Hematopoietic multipotent progenitor cell treated with erythropoietin and hydrocortisone succinate and interleukin-3 and kit ligand, for 17 days (in vitro differentiated cells): ENCODE measurements around the gene TRIM72.
"Not testable (repeated sequence)": the region's sequence is repeated elsewhere in the genome, so short reads cannot be mapped to it uniquely, and the experiment has no call there.

ENCODE experiments used
- DNase-seq: peaks from one replicate; pipeline ENCODE4 v3.0.0-alpha.2; 2015; ENCODE audit warnings: low spot score

TRIM72 gene, protein sequence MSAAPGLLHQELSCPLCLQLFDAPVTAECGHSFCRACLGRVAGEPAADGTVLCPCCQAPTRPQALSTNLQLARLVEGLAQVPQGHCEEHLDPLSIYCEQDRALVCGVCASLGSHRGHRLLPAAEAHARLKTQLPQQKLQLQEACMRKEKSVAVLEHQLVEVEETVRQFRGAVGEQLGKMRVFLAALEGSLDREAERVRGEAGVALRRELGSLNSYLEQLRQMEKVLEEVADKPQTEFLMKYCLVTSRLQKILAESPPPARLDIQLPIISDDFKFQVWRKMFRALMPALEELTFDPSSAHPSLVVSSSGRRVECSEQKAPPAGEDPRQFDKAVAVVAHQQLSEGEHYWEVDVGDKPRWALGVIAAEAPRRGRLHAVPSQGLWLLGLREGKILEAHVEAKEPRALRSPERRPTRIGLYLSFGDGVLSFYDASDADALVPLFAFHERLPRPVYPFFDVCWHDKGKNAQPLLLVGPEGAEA

DNA sequence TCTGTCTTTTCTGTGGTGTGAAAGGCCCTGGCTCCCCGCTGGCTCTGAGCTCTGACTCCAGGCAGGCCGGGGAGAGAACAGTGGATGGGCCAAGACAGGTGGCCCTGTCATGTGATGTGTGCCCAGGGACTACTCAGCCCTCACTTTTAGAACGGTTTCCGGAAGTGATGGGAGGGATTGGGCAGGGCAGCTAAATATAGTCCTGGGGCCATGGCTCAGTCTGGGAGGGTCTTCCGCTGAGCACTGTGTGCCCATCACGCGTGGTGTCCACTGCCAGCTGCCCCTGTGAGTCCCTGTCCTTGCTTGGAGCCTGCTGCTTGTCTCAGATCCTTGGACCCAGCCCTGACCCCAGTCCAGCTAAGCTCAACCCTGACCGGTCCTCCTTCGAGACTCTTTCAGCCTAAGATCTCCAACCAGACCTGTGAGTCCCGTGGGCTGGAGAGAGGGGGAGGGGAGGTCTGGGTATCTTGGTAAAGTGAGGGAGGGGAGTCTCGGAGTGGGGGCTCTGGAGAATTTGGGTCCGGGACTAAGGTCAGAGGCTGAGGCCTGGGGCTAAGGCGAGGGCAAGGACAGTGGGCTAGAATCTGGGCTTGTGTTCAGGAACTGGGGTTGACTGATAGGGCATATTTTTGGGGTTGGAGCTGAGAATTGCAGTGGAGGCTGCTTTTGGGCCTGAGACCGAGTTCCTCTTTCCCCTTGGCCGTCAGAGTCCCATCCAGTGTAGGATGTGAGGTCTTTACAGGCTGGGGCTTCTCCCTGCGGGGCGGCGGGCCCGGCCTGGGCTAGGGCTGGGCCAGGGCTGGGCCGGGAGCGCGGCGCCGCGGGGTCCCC lies at the start of gene TRIM72:
Gene TRIM72 (plus strand): TSS at position 243 of the 831 bp plus-strand sequence. CDS start 620 bp downstream, outside the sequence.
- no peak for DNase-seq

DNA sequence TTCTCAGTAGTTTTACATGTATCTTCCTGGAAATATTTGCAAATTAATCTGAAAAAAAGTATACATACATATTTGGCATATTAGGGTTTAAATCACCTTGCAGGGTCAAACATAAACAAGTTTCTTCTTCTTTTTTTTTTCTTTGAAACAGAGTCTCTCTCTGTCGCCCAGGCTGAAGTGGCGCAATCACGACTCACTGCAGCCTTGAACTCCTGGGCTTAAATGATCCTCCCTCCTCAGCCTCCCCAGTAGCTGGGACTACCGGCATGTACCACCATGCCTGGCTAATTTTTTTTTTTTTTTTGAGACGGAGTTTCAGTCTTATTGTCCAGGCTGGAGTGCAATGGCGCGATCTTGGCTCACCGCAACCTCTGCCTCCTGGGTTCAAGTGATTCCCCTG lies 46.6 kb upstream of the TRIM72 start:
- no peak for DNase-seq

DNA sequence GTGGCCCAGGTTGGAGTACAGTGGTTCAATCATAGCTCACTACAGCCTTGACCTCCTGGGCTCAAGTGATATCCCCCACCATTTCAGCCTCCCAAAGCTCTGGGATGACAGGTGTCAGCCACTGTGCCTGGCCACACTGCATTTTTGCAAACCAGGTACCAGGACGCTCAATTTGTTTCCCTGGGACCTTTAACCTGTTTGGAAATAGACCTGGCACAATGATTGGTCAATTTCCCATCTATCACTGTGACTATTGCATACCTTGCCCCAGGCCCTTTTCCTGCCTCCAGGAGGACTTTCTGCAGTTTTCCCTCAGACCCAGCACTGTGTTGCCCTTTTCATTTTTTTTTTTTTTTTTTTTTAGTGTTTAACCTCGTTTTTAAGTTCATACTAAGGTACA lies 45.1 kb upstream of the TRIM72 start:
- no peak for DNase-seq

DNA sequence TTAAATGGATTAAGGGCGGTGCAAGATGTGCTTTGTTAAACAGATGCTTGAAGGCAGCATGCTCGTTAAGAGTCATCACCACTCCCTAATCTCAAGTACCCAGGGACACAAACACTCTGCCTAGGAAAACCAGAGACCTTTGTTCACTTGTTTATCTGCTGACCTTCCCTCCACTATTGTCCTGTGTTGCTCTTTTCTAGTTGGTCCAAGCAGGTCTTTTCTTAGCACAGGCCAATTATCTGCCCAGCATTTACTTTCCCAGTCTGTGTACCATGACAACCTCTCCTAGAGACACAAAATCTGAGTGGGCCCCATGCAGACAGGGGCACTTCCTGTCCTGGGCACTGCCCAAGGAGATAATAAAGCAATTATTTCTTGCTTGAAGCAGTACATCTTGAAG lies 43.9 kb upstream of the TRIM72 start:
- DNase-seq = not testable (repeated sequence)

DNA sequence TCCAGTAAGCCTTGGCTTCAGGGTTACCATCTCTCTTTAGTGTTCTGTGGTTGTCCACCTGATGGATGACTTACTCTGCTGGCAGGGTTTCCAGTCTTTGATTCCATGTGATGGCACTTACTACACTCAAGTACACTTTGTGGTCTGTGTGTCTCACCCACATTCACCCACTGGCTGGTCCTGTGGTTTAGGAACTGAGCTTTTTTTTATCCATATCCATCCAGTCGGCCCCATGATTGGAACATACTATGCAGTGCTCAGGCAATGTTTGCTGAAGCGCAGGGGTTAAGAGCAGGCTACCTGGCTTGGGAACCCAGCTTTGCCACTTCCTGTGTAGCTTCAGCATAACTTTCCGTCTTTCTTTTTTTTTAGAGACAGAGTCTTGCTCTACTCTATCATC lies 36.8 kb upstream of the TRIM72 start:
- no peak for DNase-seq

DNA sequence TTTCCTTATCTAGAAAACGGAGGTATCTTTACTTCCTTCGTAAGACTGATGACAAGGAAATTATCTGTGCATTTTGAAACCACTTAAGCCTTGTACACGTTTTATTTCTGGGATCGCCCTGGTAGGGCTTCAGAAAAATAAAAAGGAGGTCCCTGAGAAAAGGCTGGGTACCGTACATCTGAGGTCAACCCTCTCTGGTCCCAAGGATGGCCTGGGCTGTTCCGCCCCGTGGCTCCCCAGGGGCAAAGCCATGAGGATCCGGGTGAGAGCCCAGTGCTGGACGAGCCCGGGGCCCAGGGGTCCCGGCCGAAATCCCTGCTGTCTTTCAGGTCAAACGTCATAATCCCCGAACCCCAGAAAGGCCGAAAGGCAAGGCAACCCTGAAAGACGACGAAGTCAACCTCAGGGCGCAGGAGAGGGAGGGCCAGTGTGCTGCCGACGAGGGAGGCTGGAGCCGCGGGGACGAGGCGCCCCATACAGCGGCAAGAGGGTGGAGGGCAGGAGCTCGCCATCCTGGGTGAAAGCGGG lies 34.6 kb upstream of the TRIM72 start:
- DNase-seq = no peak

DNA sequence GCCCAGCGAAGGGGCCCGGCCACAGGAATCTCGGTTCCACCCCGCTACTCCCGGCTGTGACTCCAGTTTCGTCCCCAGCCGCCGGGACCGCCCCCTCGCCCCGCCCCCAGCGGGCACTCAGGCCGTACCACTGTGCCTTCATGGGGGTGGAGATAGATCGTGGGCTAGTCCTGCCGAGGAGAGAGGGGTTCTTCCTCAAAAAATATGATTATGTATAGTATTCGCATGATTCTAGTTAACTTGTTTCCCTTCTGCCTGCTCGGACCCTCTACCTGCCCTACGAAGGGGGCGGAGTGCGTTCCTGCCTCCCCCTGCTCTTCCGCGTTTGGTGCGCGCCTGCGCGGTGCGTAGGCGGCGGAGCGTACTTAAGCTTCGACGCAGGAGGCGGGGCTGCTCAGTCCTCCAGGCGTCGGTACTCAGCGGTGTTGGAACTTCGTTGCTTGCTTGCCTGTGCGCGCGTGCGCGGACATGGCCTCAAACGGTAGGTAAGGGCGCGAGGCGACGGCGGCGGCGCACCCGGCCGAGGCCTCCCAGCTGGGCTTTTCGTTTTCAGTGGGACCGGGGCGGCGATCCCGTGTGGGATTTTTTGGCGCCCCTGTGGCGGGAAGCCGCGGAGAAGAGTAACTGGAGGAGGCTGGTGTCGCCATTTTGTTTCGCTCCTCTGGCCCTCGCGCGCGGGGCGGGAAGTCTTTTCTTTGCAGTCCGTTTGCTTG lies 34.0 kb upstream of the TRIM72 start, which contains the start of gene FUS:
Gene FUS (plus strand): TSS at position 393 of the 713 bp plus-strand sequence. CDS start 76 bp downstream, at position 469.
- DNase-seq = peak; percentile 98

DNA sequence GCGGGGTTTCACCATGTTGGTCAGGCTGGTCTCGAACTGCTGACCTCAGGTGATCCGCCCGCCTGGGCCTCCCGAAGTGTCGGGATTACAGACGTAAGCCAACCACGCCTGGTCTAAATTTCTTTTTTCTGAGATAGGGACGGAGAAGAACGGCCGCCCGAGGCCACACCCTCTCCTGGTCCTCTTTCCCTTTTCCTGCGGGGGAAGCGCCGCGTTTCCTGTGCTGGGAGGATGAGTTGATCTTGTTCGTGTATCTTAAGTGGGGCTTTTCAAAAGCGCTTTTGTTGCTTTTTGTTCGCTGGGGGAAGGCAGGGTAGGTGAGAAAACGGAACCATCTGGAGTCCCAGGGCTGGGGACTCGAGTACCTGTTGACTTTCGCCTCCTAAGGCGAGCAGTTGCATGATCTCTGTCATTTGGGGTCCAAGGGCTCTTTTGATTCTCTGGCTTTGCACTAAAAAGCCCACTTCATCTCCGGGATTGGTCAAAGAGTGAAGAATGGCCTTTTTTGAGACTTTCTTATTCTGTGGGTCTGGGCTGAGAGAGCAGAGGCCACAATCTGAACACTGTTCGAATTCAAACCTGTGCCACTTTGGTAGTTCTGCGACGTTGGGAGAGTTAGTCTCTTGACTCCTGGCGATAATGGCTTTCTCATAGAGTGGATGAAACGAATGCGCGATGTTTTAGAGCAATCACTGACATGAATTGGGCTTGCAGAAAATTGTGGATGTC lies 32.7 kb upstream of the TRIM72 start:
- peak; percentile 59 for DNase-seq

DNA sequence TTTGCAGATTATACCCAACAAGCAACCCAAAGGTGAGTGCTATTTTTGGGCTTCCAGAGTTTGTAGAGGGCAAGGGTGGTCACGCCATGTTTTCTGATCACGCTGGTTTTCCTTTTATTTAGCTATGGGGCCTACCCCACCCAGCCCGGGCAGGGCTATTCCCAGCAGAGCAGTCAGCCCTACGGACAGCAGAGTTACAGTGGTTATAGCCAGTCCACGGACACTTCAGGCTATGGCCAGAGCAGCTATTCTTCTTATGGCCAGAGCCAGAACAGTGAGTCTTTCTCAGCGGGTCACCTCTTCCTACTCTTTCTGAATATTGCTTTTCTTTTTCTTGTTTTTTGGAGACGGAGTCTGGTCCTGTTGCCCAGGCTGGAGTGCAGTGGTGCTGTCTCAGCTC lies 31.5 kb upstream of the TRIM72 start:
- DNase-seq = no peak

DNA sequence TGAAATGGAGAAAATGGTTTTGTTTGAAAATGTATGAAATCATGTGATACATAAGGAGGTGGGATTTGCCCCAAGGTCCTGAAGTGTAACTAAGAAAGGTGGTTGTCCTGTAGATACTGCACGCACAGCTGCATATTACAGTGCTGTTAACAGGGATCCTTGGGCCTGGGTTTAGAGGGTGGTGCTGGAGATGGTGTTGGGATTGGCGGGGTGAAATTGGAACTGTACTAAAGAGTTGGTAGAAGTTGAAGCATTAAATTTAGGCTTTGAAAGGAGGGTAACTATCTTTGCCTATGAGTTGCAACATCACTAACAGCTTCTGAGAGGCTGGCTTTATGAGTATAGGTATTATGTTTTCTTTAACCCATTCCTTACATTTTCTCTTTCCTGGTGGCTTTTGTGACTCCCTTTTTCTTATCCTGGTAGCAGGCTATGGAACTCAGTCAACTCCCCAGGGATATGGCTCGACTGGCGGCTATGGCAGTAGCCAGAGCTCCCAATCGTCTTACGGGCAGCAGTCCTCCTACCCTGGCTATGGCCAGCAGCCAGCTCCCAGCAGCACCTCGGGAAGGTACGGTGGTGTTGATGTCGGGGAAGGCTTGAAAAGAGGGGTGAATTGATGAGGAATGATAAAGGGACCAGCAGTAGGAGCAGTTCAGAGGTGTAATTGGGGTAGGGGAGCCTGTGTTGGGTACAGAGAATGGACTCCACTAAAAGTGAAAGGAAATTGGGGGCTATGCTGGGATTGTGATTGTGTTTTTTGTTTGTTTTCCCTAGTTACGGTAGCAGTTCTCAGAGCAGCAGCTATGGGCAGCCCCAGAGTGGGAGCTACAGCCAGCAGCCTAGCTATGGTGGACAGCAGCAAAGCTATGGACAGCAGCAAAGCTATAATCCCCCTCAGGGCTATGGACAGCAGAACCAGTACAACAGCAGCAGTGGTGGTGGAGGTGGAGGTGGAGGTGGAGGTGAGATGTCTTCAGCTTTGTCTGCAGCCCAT lies 30.2 kb upstream of the TRIM72 start:
- no peak for DNase-seq

DNA sequence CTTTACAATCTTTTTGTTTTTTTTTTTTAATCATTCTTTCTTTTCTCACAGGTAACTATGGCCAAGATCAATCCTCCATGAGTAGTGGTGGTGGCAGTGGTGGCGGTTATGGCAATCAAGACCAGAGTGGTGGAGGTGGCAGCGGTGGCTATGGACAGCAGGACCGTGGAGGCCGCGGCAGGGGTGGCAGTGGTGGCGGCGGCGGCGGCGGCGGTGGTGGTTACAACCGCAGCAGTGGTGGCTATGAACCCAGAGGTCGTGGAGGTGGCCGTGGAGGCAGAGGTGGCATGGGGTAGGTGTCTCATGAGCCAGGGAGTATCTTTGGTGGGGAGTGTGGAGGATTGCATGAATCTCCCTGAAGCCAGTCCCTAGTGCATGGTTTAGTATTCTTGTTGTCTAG lies 29.0 kb upstream of the TRIM72 start:
- no peak for DNase-seq

DNA sequence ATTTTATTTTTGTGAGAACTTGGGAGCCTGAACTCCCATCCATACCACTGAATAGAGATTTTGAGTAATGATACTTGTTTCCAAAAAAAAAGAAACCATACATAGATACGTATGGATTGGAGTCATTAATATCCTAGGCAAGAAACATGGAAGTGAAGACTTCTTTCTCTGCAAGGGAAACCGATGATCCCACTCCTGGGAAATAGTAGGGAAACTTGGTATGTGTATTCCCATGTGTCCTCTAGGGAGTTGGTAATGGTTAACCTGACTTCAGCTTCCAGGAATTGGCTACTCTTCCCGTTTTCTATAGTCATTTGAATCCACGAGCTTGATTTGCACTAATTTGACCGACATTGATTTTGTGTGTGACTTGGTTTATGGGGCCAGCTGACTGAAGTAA lies 28.6 kb upstream of the TRIM72 start:
- no peak for DNase-seq

DNA sequence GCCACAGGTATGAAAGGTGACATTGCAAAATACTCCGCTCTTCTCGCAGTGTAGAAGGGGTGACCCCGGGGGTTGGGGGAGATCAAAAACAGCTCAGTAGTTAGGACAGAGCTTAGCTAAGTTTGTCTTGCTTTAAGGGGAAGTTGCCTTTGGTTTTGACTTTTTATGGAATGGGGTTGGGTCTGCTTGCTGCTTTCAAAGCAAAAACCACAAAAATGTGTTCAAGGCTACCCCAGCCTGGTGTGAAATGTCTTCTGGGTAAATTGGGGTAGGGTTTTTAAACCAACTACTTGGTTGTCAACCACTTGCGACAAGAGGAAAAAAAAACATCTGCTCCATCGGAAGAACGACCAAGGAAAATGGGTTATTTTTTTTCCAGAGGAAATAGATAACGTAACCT lies 27.7 kb upstream of the TRIM72 start:
- no peak for DNase-seq

DNA sequence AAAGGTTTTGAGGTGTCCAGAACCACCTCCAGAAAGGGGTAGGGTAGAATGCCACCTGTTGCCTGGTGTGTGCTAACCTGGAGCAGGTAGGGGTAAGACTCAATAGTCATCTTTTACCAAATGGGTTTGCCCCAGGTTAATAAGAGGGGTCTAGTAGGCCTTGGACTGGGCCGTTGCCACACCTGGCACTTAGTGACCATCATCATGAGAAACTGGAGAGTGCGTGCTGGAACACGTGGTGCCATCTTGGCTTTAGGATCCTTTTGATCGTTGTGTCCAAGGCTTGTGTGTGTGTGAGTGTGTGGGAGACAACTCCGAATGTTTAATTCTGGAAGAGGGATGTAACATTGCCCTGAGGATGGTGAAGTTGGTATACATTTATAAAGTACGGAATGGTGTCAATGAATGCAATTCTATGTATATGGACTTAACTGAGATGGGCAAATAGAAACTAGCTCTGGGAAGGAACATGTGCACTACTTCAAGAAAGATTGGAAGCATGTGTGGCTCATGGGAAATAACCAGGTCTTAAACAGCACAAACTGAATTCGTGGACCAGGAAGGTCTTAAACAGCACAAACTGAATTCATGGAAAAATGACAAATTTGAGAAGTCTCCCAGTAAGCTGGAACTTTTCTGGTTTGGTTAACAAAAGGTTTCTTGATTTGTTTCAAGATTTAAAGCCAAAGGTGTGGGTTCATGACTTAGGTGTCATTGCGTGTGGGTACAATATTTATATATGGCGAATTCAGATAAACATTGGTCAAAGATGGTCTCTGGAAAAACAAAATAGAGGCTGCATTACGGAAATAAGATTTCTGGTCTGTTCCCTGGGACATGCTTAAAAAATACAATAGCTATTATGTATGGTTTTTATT lies 26.8 kb upstream of the TRIM72 start:
- no peak for DNase-seq

DNA sequence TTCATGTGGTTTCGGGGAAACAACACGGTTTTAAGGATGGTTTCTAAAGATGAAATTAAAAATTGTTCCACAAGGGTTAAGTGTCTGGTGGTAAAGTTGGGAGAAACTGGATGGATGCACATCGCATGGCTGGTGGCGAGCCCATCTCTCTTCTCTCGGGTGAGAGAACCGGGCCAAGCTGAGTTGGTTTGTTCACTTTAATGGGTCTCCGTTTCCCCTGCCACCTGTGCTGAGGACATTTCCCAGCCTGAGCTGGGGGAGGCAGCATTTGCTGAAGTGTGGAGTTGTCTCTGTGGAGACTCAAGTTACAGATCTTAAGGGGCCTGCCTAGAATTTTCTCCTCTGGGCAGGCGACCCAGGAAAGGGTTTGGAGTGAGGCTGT lies 26.1 kb upstream of the TRIM72 start:
- DNase-seq = no peak

DNA sequence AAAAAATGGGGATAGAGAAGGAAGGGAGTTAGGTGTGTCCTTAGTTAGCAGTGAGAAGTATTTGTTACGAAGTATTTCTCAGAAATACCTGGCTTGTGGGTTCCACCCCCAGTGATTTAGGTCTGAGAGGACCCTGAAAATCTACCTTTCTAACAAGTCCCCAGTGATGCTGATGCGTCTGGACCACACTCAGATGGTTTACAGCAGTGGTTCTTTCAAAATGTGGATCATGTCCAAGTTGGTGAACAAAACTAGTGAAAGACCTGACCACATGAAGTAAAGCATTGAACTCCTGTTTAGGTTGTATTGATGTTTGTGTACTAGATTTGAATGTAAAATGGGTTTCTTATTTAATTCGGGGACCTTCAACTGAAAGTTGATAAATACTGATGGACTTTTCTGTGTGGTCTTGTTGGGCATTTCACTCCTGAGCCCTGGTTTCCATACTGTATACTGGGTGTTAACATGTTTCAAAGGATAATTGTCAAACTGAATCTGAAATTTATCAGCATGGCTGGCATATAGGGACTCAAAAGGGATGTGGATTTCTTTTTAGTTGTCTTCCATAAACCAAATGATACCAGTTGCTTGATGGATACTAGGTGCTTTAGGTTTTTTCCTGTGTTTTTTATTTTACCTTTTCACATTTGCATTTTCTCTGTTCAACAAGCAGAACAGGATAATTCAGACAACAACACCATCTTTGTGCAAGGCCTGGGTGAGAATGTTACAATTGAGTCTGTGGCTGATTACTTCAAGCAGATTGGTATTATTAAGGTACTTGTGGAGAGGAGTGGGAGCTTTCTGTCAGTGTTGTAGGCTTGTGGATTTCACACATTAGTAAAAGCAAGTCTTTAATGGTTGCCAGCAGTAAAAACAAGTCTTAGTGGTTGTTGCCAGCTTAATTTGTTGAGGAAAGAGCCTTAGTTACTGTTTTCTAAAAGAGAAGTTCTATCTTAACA lies 25.2 kb upstream of the TRIM72 start:
- DNase-seq = no peak

DNA sequence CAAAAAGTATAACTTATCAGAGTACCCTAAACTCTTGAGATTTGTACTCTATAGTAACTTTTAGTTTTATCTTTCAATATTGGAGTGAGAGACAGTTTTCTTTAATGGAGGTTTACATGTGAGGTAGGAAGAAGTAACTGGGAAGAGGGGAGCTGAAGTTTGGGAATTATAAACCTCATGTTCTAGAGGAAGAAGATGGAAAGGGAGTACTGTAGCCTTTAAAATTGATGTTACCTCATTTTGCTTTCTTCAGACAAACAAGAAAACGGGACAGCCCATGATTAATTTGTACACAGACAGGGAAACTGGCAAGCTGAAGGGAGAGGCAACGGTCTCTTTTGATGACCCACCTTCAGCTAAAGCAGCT lies 24.5 kb upstream of the TRIM72 start:
- DNase-seq = no peak

DNA sequence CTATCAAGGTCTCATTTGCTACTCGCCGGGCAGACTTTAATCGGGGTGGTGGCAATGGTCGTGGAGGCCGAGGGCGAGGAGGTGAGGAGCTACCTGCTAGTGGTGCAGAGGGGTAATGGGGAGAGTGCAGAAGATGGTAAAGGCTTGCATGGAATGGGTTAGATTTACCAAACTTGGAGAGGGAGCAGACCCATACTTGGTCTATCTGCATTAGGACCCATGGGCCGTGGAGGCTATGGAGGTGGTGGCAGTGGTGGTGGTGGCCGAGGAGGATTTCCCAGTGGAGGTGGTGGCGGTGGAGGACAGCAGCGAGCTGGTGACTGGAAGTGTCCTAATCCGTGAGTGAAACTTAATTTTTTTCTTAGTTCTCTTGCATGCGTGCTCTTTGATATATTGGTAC lies 23.9 kb upstream of the TRIM72 start:
- DNase-seq = no peak
